ENCODE data around the gene PRSS3. TPM values are rescaled to one million over a fixed set of nuclear protein-coding genes. Genes with fewer than 3 reads are reported as not detected.

Gene PRSS3
- total and polyA plus RNA-seq, 9 of the 15 experiments (the other 6 are each of a cell fraction or from before 2014, with no cell fraction given) = 0.35 to 0.42 TPM; not detected in 7

- Histone ChIP-seq H3K4me2 (ENCODE audit: insufficient read depth, low read length) (peak overlapping the region; percentile 77), H3K9ac (ENCODE audit: insufficient read depth in 1 of 2, low read depth in 2 of 2, low read length in 2 of 2) (peak overlapping the region in 1 of 2 experiments; percentile 78; a peak in 3 of 4 replicates), H3K4me3 (peak overlapping the region; percentile 85), H3K36me3 (ENCODE audit: control insufficient read depth, insufficient read depth, low read length) (peaks cover 5% of the 10 kb centered on the region; the same call in 1 of the 3 replicates), H3K27ac (ENCODE audit: extremely low read depth, low read depth, low read length) (peak overlapping the region; percentile 92), H3K9me3 (replicated peaks; ENCODE audit: control insufficient read depth, insufficient read depth, low read depth, low read length) (no peaks in the 10 kb centered on the region), H3K4me1 (replicated peaks in 1 of 2; ENCODE audit: control insufficient read depth in 2 of 2, insufficient read depth in 2 of 2, low read length in 2 of 2) (peaks cover 11 to 15% of the 10 kb centered on the region in 2 experiments; a peak in 4 of 5 replicates), H3K9me1 (ENCODE audit: control insufficient read depth, insufficient read depth, low read length) (no peaks in the 10 kb centered on the region), H3K79me2 (ENCODE audit: control insufficient read depth, insufficient read depth, low read length) (peaks cover 67% of the 10 kb centered on the region), H4K20me1 (replicated peaks; ENCODE audit: control insufficient read depth, insufficient read depth, low read length) (no peaks in the 10 kb centered on the region), H3K27me3 (ENCODE audit: control insufficient read depth in 2 of 2, insufficient read depth in 2 of 2, low read length in 2 of 2) (no peaks in the 10 kb centered on the region), H2AFZ (ENCODE audit: low read depth, low read length) (no peak overlapping the region)
- TF ChIP-seq ZNF354B (CRISPR knock-in tag; IDR thresholded peaks at IDR 0.05) (no peak), ZNF277 (CRISPR knock-in tag; IDR thresholded peaks at IDR 0.05; ENCODE audit: borderline replicate concordance) (no peak), RCOR1 (IDR thresholded peaks at IDR 0.05; ENCODE audit: borderline replicate concordance in 1 of 2, low read depth in 2 of 2, low read length in 2 of 2) (no peak), ZNF444 (CRISPR knock-in tag; IDR thresholded peaks at IDR 0.05) (no peak), ZNF133 (CRISPR knock-in tag; IDR thresholded peaks at IDR 0.05) (no peak), CBX5 (IDR thresholded peaks at IDR 0.05; ENCODE audit: borderline replicate concordance, low read depth) (no peak), FOXK2 (conservative IDR thresholded peaks at IDR 0.05 in 1 of 2, IDR thresholded peaks at IDR 0.05 in 1 of 2; ENCODE audit: low read depth in 2 of 2) (no peak), SMC3 (conservative IDR thresholded peaks at IDR 0.05; ENCODE audit: insufficient read depth, low read depth, low read length) (no peak), E2F5 (CRISPR knock-in tag; IDR thresholded peaks at IDR 0.05) (no peak), NR2C2 (CRISPR knock-in tag; IDR thresholded peaks at IDR 0.05) (no peak), NR2C2 (tag; IDR thresholded peaks at IDR 0.05) (no peak), MBD2 (IDR thresholded peaks at IDR 0.05; ENCODE audit: borderline replicate concordance, low read depth) (no peak), LARP7 (IDR thresholded peaks at IDR 0.05) (no peak), CBX2 (IDR thresholded peaks at IDR 0.05; ENCODE audit: insufficient read depth, low read length, poor library complexity, severe bottlenecking) (no peak), RAD51 (IDR thresholded peaks at IDR 0.05; ENCODE audit: borderline replicate concordance, low read depth) (no peak), TFE3 (CRISPR knock-in tag; IDR thresholded peaks at IDR 0.05) (no peak), SRSF7 (optimal IDR thresholded peaks at IDR 0.05; ENCODE audit: low read depth, low read length) (no peak), SMARCE1 (IDR thresholded peaks at IDR 0.05) (no peak), SMAD4 (CRISPR knock-in tag; conservative IDR thresholded peaks at IDR 0.05) (no peak), KAT7 (CRISPR knock-in tag; IDR thresholded peaks at IDR 0.05; ENCODE audit: borderline replicate concordance) (no peak), RB1 (IDR thresholded peaks at IDR 0.05; ENCODE audit: low read depth) (no peak)
- ChIA-PET POLR2A (no interaction called here), CTCF (ENCODE audit: low intra/inter-chr PET ratio) (no interaction called here)
- in situ Hi-C loops (cut with MboI) (no loop called here), intact Hi-C loops (cut with micrococcal nuclease) (loop anchor here (10.0 kb wide), 1 partner anchor 96 kb away; no protein-coding TSS in a partner anchor)
- no peak for FAIRE-seq
- WGBS (ENCODE audit: insufficient coverage, low coverage, missing lambda C conversion rate) = 10% methylated on average over 4 of the region's 4 CpGs
- no peak for ATAC-seq
- BruUV-seq (replicated peaks) = no TSS peak
- DNase-seq (ENCODE audit: extremely low read depth in 1 of 4, low spot score in 3 of 4) = no peak
Measured at GRCh38 chr9:33818847-33819500, 23.6 kb downstream of the PRSS3 start.
